Panc1 (cell line): ENCODE measurements around the gene HSDL1. TPM values are rescaled to one million over a fixed set of nuclear protein-coding genes. Genes with fewer than 3 reads are reported as not detected.

Experiments
- ATAC-seq: fragments of 200-7000 bp; cut with Tn5 transposase; 2 replicates; pipeline ENCODE4 v1.9.1; 2020; ENCODE audit warnings: mild to moderate bottlenecking, moderate library complexity
- BruUV-seq: library from RNA; stranded (reverse); fragments of 400-500 nt; replicated peaks from 2 replicates; lab custom pipeline; 2021; lab: Mats Ljungman, UMichigan
- CTCF ChIA-PET: fragments of 300-600 bp; sonication (Branson Sonifier 250); formaldehyde crosslinking; loops from one replicate; lab custom pipeline; 2022; ENCODE audit warnings: antibody characterized with exemption; lab: Charles Lee
- POLR2A ChIA-PET: fragments of 300-600 bp; sonication (Branson Sonifier 250); formaldehyde crosslinking; loops from one replicate; lab custom pipeline; 2022; ENCODE audit warnings: antibody characterized with exemption; lab: Charles Lee
- DNase-seq: peaks from one replicate; pipeline ENCODE4 v3.0.0-alpha.2; 2010; ENCODE audit warnings: low read depth, low spot score
- H3K27ac ChIP-seq: 2 replicates; pipeline ENCODE4 v1.5.1; 2011; ENCODE audit warnings: mild to moderate bottlenecking, low read length, inconsistent platforms
- H3K27me3 ChIP-seq: fragments of 200-500 bp; sonication (Bioruptor generic); 2 replicates; pipeline ENCODE4 v1.6.0; 2014; ENCODE audit warnings: low read length, inconsistent platforms; ENCODE audit not compliant: control insufficient read depth, insufficient read depth
- H3K36me3 ChIP-seq: fragments of 200-500 bp; sonication (Bioruptor generic); 2 replicates; pipeline ENCODE4 v1.5.1; 2014; ENCODE audit warnings: inconsistent platforms, mild to moderate bottlenecking, low read length, moderate library complexity; ENCODE audit not compliant: control insufficient read depth, insufficient read depth
- H3K4me1 ChIP-seq: 2 replicates; pipeline ENCODE4 v1.5.1; 2011; ENCODE audit warnings: inconsistent platforms, mild to moderate bottlenecking, low read length, moderate library complexity; ENCODE audit not compliant: control insufficient read depth, insufficient read depth
- H3K4me3 ChIP-seq, 2 experiments: 2 replicates each; pipeline ENCODE4 v1.5.1; 2011 to 2012; ENCODE audit warnings: low read depth in 2 of 2, low read length in 2 of 2, mild to moderate bottlenecking in 2 of 2, inconsistent platforms in 1 of 2, moderate library complexity in 1 of 2
- H3K9me3 ChIP-seq: fragments of 200-500 bp; sonication (Bioruptor generic); 2 replicates; pipeline ENCODE4 v1.5.1; 2014; ENCODE audit warnings: low read depth, mild to moderate bottlenecking, inconsistent platforms, low read length, moderate library complexity; ENCODE audit not compliant: control insufficient read depth, insufficient read depth
- POLR2AphosphoS5 ChIP-seq: IDR thresholded peaks from 2 replicates; pipeline ENCODE4 v1.6.1; 2012; ENCODE audit warnings: mild to moderate bottlenecking, low read depth, low read length, moderate library complexity
- SIN3A ChIP-seq: IDR thresholded peaks from 2 replicates; pipeline ENCODE4 v1.6.1; 2012; ENCODE audit warnings: low read depth, mild to moderate bottlenecking, low read length, moderate library complexity, borderline replicate concordance; ENCODE audit not compliant: insufficient read depth
- TCF7L2 ChIP-seq: IDR thresholded peaks from 2 replicates; pipeline ENCODE4 v1.6.1; 2011; ENCODE audit warnings: mild to moderate bottlenecking, low read depth, low read length, inconsistent platforms
- in situ Hi-C: cut with HindIII; loops from 2 replicates; pipeline ENCODE4 v1.10.0; 2016; ENCODE audit warnings: low sequenced_read_pairs, low pct_unique_long_range_greater_than_20kb
- intact Hi-C: fragments of 100-400 bp; cut with micrococcal nuclease; formaldehyde crosslinking; loops from one replicate; pipeline ENCODE4 v1.10.0; 2022; ENCODE audit not compliant: unreplicated experiment
- total RNA-seq: library from RNA; stranded (reverse); gene quantifications from one replicate; pipeline ENCODE4 v1.2.1, GENCODE V29; 2021; ENCODE audit not compliant: unreplicated experiment
- TF ChIP-seq, protein P1 (sequence below): fragments of 450-650 bp; IDR thresholded peaks from 2 replicates; pipeline ENCODE4 v1.5.1; 2017; ENCODE audit warnings: mild to moderate bottlenecking
- TF ChIP-seq, protein P2 (sequence below), 2 experiments: IDR thresholded peaks; 2 replicates each; pipeline ENCODE4 v1.6.1; 2011 to 2012; ENCODE audit warnings: low read depth in 2 of 2, control low read depth in 1 of 2, low read length in 1 of 2, mild to moderate bottlenecking in 1 of 2, moderate library complexity in 1 of 2; ENCODE audit not compliant: insufficient read depth in 1 of 2

The HSDL1 gene
- total RNA-seq, 1 experiment from 2014 or later = 24.6 TPM

- ChIA-PET CTCF (no interaction called here), POLR2A (no interaction called here)
- H3K9me3 ChIP-seq = no peaks in the 10 kb centered on the region
- BruUV-seq = no TSS peak
- H3K4me1 ChIP-seq = no peaks in the 10 kb centered on the region
- ATAC-seq (no peak), DNase-seq (no peak)
- TF ChIP-seq, protein P1, sequence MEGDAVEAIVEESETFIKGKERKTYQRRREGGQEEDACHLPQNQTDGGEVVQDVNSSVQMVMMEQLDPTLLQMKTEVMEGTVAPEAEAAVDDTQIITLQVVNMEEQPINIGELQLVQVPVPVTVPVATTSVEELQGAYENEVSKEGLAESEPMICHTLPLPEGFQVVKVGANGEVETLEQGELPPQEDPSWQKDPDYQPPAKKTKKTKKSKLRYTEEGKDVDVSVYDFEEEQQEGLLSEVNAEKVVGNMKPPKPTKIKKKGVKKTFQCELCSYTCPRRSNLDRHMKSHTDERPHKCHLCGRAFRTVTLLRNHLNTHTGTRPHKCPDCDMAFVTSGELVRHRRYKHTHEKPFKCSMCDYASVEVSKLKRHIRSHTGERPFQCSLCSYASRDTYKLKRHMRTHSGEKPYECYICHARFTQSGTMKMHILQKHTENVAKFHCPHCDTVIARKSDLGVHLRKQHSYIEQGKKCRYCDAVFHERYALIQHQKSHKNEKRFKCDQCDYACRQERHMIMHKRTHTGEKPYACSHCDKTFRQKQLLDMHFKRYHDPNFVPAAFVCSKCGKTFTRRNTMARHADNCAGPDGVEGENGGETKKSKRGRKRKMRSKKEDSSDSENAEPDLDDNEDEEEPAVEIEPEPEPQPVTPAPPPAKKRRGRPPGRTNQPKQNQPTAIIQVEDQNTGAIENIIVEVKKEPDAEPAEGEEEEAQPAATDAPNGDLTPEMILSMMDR = no peak
- TF ChIP-seq TCF7L2 (no peak), SIN3A (no peak)
- intact Hi-C loops = no loop called here
- H3K4me3 ChIP-seq = no peak overlapping the region
- H3K27me3 ChIP-seq = no peaks in the 10 kb centered on the region
- H3K27ac ChIP-seq = no peak overlapping the region
- in situ Hi-C loops = no loop called here
- no peaks in the 10 kb centered on the region for H3K36me3 ChIP-seq
Observed at GRCh38 chr16:84153660-84154214, 8.8 kb upstream of the HSDL1 start.

DNA sequence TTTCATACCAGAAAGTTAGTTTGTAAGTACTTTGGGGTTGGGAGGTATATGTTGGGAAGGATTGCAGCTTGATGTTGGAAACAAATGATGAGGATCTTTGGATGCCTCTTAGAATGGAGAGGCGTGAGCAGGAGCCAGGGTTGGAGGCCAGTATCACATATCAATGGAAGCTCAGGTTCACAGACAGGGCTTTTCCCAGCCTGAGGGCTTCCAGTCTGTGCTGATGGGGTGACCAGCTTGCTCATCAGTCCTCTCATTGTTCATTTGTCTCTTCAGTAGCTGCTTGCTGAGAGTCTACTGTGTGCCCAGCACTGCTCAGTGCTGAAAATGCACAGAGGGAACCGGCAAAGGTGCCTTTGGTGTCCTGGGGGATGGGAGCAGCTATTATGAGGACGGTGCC lies 5.9 kb upstream of the HSDL1 start:
- TF ChIP-seq, protein P1 = no peak
- TF ChIP-seq SIN3A = no peak
- TF ChIP-seq TCF7L2 = no peak
- TF ChIP-seq, protein P2, sequence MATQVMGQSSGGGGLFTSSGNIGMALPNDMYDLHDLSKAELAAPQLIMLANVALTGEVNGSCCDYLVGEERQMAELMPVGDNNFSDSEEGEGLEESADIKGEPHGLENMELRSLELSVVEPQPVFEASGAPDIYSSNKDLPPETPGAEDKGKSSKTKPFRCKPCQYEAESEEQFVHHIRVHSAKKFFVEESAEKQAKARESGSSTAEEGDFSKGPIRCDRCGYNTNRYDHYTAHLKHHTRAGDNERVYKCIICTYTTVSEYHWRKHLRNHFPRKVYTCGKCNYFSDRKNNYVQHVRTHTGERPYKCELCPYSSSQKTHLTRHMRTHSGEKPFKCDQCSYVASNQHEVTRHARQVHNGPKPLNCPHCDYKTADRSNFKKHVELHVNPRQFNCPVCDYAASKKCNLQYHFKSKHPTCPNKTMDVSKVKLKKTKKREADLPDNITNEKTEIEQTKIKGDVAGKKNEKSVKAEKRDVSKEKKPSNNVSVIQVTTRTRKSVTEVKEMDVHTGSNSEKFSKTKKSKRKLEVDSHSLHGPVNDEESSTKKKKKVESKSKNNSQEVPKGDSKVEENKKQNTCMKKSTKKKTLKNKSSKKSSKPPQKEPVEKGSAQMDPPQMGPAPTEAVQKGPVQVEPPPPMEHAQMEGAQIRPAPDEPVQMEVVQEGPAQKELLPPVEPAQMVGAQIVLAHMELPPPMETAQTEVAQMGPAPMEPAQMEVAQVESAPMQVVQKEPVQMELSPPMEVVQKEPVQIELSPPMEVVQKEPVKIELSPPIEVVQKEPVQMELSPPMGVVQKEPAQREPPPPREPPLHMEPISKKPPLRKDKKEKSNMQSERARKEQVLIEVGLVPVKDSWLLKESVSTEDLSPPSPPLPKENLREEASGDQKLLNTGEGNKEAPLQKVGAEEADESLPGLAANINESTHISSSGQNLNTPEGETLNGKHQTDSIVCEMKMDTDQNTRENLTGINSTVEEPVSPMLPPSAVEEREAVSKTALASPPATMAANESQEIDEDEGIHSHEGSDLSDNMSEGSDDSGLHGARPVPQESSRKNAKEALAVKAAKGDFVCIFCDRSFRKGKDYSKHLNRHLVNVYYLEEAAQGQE (IDR thresholded peaks at IDR 0.05; ENCODE audit: insufficient read depth in 1 of 2, low read depth in 2 of 2, low read length in 1 of 2) = no peak
- TF ChIP-seq POLR2AphosphoS5 = no peak
- ChIA-PET CTCF (no interaction called here), POLR2A (no interaction called here)
- H3K36me3 ChIP-seq = no peaks in the 10 kb centered on the region
- no peak overlapping the region for H3K4me3 ChIP-seq
- H3K4me1 ChIP-seq = no peaks in the 10 kb centered on the region
- in situ Hi-C loops = no loop called here
- intact Hi-C loops = no loop called here
- H3K9me3 ChIP-seq = no peaks in the 10 kb centered on the region
- H3K27me3 ChIP-seq = no peaks in the 10 kb centered on the region
- DNase-seq (no peak), ATAC-seq (no peak)
- H3K27ac ChIP-seq = no peak overlapping the region
- no TSS peak for BruUV-seq
